ENCODE results near the gene RNF5. TPM values are rescaled to one million over a fixed set of nuclear protein-coding genes. Genes with fewer than 3 reads are reported as not detected.

The RNF5 gene
- total RNA-seq, 1 donor from 2014 or later, result 60.7 TPM

DNA sequence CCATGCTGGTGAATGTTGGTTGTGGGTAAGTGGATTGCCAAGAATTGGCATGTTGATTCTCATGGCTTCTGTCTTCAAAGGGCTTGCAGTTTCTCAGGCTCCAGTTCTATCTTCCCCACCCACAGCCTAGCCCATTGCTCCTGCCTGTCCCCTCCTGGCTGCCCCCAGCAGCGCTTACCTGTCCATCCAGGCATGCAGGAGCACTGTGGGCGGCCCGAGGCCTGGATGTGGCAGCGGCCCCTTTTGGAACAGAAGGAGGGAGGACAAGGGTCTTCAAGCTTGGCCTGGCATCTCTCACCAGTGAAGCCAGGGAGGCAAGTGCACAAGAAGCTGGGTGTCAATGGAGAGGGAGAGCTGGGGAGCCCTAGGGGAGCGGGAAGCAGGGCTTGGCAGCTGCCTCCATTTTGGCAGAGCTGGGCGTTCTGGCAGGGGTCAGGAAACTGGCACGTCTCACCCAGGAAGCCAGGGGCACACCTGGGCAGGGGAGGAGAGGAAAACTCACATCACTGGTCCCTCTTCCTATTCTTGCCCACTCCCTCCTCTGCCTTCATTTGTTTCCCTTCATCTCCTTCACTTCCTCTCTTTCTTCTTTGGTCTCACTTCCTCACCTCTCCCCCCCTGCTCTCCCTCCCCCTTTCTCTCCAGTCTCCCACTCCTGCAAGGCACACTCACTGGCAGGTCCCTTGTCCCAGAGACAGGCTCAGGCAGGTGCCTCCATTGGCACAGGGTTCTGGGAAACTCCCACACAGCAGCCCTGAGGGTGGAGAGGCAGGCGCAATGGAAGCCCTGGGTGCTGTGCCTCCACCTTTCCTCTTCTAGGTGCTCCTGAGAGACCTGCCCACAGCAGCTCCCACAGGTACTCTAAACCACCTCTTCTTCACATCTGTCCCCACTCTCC lies 44.4 kb downstream of the RNF5 start:
- intact Hi-C loops (cut with DNase I), result no loop called here
- no peak for DNase-seq (ENCODE audit: low spot score)

- no peak for DNase-seq (ENCODE audit: low spot score)
- intact Hi-C loops (cut with DNase I), result no loop called here
Observed at GRCh38 chr6:32223258-32224235, 45.3 kb downstream of the RNF5 start, which contains the start of gene NOTCH4. NOTCH4 (minus strand) TSS chr6:32224067; CDS start chr6:32223928, 139 bp downstream.

GRCh38 chr6:32224696-32225095 lies 46.5 kb downstream of the RNF5 start:
- intact Hi-C loops (cut with DNase I), result no loop called here
- no peak for DNase-seq (ENCODE audit: low spot score)

DNA sequence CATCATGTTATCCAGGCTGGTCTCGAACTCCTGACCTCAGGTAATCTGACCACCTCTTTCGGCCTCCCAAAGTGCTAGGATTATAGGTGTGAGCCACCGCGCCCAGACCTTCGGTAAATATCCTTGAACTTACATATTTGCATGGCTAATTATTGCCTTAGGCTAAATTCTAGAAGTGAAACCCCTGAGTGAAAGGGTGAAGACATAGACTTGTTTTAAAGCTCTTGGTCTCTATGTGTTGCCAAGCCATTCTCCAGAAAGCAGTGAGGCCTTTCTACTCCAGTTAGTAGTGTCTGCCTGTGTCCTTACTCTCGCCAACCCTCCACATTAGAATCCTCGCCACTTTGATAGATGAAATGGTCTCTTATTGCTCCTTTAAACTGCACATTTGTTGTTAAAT lies 48.2 kb downstream of the RNF5 start:
- no peak for DNase-seq (ENCODE audit: low spot score)
- intact Hi-C loops (cut with DNase I), result no loop called here

Small RNA genes within 50 kb of the gene (microRNA-seq; reads per million reads assigned to microRNA genes)
- not detected for gene MIR6721
- gene MIR6833, result not detected

Other genes with a start within 250 kb of the RNF5 start
- gene CFB, start 232.3 kb upstream of the RNF5 start, total RNA-seq, result 5.0 TPM
- 46.7 TPM for gene NELFE, start 219.4 kb upstream of the RNF5 start, total RNA-seq
- gene SKIC2, start 219.2 kb upstream of the RNF5 start, total RNA-seq, result 33.2 TPM
- 14.0 TPM for gene DXO, start 206.3 kb upstream of the RNF5 start, total RNA-seq
- 131 TPM for gene C4A, start 196.3 kb upstream of the RNF5 start, total RNA-seq
- gene C4B, start 163.6 kb upstream of the RNF5 start, total RNA-seq, result 92.4 TPM
- gene CYP21A2, start 140.0 kb upstream of the RNF5 start, total RNA-seq, result 2.0 TPM
- gene TNXB, start 69.1 kb upstream of the RNF5 start, total RNA-seq, result 59.9 TPM
- gene ATF6B, start 50.2 kb upstream of the RNF5 start, total RNA-seq, result 40.8 TPM
- gene FKBPL, start 48.1 kb upstream of the RNF5 start, total RNA-seq, result 1.9 TPM
- gene PRRT1, start 26.5 kb upstream of the RNF5 start, total RNA-seq, result 0.83 TPM
- 15.6 TPM for gene PPT2, start 24.3 kb upstream of the RNF5 start, total RNA-seq
- gene EGFL8, start 13.8 kb upstream of the RNF5 start, total RNA-seq, result 5.1 TPM
- gene AGPAT1, start 2.3 kb upstream of the RNF5 start, total RNA-seq, result 47.2 TPM
- gene AGER, start 5.8 kb downstream of the RNF5 start, total RNA-seq, result 3.5 TPM
- gene PBX2, start 11.8 kb downstream of the RNF5 start, total RNA-seq, result 46.9 TPM
- 6.9 TPM for gene GPSM3, start 14.2 kb downstream of the RNF5 start, total RNA-seq
- gene NOTCH4, start 45.7 kb downstream of the RNF5 start, total RNA-seq, result 31.2 TPM
- not detected for gene TSBP1, start 193.5 kb downstream of the RNF5 start, total RNA-seq
- gene BTNL2, start 228.8 kb downstream of the RNF5 start, total RNA-seq, result not detected

Data from cardiac septum (tissue), 1 donor.